ENCODE data around the gene IQCH. TPM values are rescaled to one million over a fixed set of nuclear protein-coding genes. Genes with fewer than 3 reads are reported as not detected.

IQCH gene
- total and polyA plus RNA-seq, 2 experiments from 2014 or later, result 1.7 to 4.6 TPM

DNA sequence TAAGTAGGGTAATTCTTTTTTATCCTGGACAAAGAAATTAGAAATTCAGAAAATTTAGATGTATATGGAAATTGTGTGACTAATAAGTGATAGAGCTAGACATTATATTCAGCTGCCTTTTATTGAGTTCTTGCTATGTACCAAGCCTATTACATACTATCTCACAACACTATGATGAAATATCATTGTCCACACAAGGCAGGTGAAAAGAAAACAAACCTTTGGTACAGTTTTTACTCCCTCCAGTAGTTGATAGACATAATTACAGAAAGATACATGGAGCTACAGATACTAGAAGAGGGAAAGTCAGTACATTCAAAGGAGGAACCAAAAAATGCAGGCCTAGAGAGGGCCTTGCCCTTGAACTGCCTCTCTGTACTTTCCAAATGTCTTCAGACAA is 4.8 kb downstream of the IQCH start (continued):
- TF ChIP-seq, protein P1, sequence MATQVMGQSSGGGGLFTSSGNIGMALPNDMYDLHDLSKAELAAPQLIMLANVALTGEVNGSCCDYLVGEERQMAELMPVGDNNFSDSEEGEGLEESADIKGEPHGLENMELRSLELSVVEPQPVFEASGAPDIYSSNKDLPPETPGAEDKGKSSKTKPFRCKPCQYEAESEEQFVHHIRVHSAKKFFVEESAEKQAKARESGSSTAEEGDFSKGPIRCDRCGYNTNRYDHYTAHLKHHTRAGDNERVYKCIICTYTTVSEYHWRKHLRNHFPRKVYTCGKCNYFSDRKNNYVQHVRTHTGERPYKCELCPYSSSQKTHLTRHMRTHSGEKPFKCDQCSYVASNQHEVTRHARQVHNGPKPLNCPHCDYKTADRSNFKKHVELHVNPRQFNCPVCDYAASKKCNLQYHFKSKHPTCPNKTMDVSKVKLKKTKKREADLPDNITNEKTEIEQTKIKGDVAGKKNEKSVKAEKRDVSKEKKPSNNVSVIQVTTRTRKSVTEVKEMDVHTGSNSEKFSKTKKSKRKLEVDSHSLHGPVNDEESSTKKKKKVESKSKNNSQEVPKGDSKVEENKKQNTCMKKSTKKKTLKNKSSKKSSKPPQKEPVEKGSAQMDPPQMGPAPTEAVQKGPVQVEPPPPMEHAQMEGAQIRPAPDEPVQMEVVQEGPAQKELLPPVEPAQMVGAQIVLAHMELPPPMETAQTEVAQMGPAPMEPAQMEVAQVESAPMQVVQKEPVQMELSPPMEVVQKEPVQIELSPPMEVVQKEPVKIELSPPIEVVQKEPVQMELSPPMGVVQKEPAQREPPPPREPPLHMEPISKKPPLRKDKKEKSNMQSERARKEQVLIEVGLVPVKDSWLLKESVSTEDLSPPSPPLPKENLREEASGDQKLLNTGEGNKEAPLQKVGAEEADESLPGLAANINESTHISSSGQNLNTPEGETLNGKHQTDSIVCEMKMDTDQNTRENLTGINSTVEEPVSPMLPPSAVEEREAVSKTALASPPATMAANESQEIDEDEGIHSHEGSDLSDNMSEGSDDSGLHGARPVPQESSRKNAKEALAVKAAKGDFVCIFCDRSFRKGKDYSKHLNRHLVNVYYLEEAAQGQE (IDR thresholded peaks at IDR 0.05; ENCODE audit: unreplicated experiment), result no peak
- no peak for TF ChIP-seq POLR2AphosphoS5 (IDR thresholded peaks at IDR 0.05; ENCODE audit: low read depth)

DNA sequence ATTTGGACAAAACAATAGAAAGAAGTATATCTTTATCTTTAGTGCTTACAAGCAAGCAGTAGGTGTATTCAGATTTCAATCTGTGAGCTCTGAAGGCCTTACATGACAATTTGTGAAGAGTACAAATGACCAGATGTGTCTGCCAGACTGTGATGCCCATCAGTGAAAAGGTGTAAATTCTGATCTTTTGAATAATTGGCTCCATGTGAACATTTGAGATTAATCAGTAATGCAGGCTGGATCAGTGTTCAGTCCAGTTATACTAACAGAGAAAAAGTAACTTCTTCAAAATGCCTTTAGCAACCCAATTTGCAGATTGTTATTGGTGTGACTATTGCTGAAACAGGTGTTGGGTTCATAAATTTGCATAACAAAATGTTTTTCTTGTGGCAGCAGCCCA is 5.2 kb downstream of the IQCH start:
- no peaks in the 10 kb centered on the region for H3K27me3 ChIP-seq (ENCODE audit: insufficient read depth)
- no peaks in the 10 kb centered on the region for H4K20me1 ChIP-seq (replicated peaks; ENCODE audit: insufficient read depth)
- no peaks in the 10 kb centered on the region for H3F3A ChIP-seq (replicated peaks; ENCODE audit: low read depth)
- H3K36me3 Mint-ChIP-seq (ENCODE audit: low read depth), result no peaks in the 10 kb centered on the region
- no peak for ATAC-seq
- H3K4me1 Mint-ChIP-seq, result peaks cover 2% of the 10 kb centered on the region; the same call in 1 of the 3 replicates
- H3K27ac ChIP-seq (ENCODE audit: low read depth), result no peak overlapping the region
- no peaks in the 10 kb centered on the region for H3K36me3 ChIP-seq (ENCODE audit: insufficient read depth)
- H3K9me3 Mint-ChIP-seq, result no peaks in the 10 kb centered on the region
- H3K79me2 ChIP-seq (replicated peaks; ENCODE audit: insufficient read depth), result no peaks in the 10 kb centered on the region
- no peak overlapping the region for H3K4me3 Mint-ChIP-seq
- no peak overlapping the region for H3K27ac Mint-ChIP-seq
- peaks cover 3% of the 10 kb centered on the region for H3K27me3 Mint-ChIP-seq (ENCODE audit: insufficient read depth, low read depth, poor library complexity)
- no peak for DNase-seq (ENCODE audit: low spot score)
- no peak for TF ChIP-seq EZH2 (IDR thresholded peaks at IDR 0.05; ENCODE audit: low read depth, unreplicated experiment)
- H3K4me3 ChIP-seq, result no peak overlapping the region
- no peak overlapping the region for H3K4me2 ChIP-seq
- H3K4me1 ChIP-seq (ENCODE audit: insufficient read depth), result peaks cover 7% of the 10 kb centered on the region; the same call in 1 of the 2 replicates
- H3K9me2 ChIP-seq (ENCODE audit: insufficient read depth), result no peaks in the 10 kb centered on the region
- H2AFZ ChIP-seq, result no peak overlapping the region

GRCh38 chr15:67266870-67267269 is 12.3 kb downstream of the IQCH start:
- H3K9me3 Mint-ChIP-seq, result no peaks in the 10 kb centered on the region
- Histone ChIP-seq H3K27me3 (ENCODE audit: insufficient read depth) (no peaks in the 10 kb centered on the region), H3K27ac (ENCODE audit: low read depth) (no peak overlapping the region), H3K4me1 (ENCODE audit: insufficient read depth) (peaks cover 24% of the 10 kb centered on the region), H3K4me2 (no peak overlapping the region), H4K20me1 (replicated peaks; ENCODE audit: insufficient read depth) (no peaks in the 10 kb centered on the region), H3K4me3 (no peak overlapping the region), H3K36me3 (ENCODE audit: insufficient read depth) (no peaks in the 10 kb centered on the region), H2AFZ (no peak overlapping the region), H3K79me2 (replicated peaks; ENCODE audit: insufficient read depth) (no peaks in the 10 kb centered on the region), H3K9me2 (ENCODE audit: insufficient read depth) (no peaks in the 10 kb centered on the region), H3F3A (replicated peaks; ENCODE audit: low read depth) (no peaks in the 10 kb centered on the region)
- DNase-seq (ENCODE audit: low spot score), result peak; percentile 25
- H3K4me3 Mint-ChIP-seq, result no peak overlapping the region
- H3K36me3 Mint-ChIP-seq (ENCODE audit: low read depth), result no peaks in the 10 kb centered on the region
- peak; percentile 56 for ATAC-seq
- H3K27ac Mint-ChIP-seq, result no peak overlapping the region
- H3K4me1 Mint-ChIP-seq, result peaks cover 16% of the 10 kb centered on the region
- H3K27me3 Mint-ChIP-seq (ENCODE audit: insufficient read depth, low read depth, poor library complexity), result no peaks in the 10 kb centered on the region
- TF ChIP-seq JUNB (IDR thresholded peaks at IDR 0.05; ENCODE audit: unreplicated experiment) (no peak), NANOG (IDR thresholded peaks at IDR 0.05; ENCODE audit: borderline replicate concordance) (no peak), ETS1 (IDR thresholded peaks at IDR 0.05) (no peak), ZNF114 (CRISPR knock-in tag; IDR thresholded peaks at IDR 0.05) (no peak), POLR2AphosphoS5 (IDR thresholded peaks at IDR 0.05; ENCODE audit: low read depth) (no peak), EZH2 (IDR thresholded peaks at IDR 0.05; ENCODE audit: low read depth, unreplicated experiment) (no peak)
- TF ChIP-seq, protein P1 (IDR thresholded peaks at IDR 0.05; ENCODE audit: unreplicated experiment), result no peak
